Stimulated activated naive CD8-positive, alpha-beta T cell treated with anti-CD3 and anti-CD28 coated beads, Interleukin-15, Interleukin-2, amounts not matched to agents 100 ng/mL and 50 ng/mL, for 24 hours (primary cell): ENCODE results near the gene C7orf57.
A peak's percentile ranks its signal among the peaks of the same experiment; 100 is the strongest.
"Not testable (repeated sequence)": the region's sequence is repeated elsewhere in the genome, so short reads cannot be mapped to it uniquely, and the experiment has no call there.

Experiments
- H3K27ac Mint-ChIP-seq: one replicate; pipeline ENCODE4 v1.8.0; 2021; ENCODE audit warnings: mild to moderate bottlenecking, mixed read lengths
- H3K27me3 Mint-ChIP-seq: one replicate; pipeline ENCODE4 v1.8.0; 2021; ENCODE audit warnings: mixed read lengths
- H3K36me3 Mint-ChIP-seq: one replicate; pipeline ENCODE4 v1.8.0; 2021; ENCODE audit warnings: low read depth, mixed read lengths
- H3K4me1 Mint-ChIP-seq: one replicate; pipeline ENCODE4 v1.8.0; 2021; ENCODE audit warnings: low read depth, mixed read lengths
- H3K4me3 Mint-ChIP-seq: one replicate; pipeline ENCODE4 v1.8.0; 2021; ENCODE audit warnings: mild to moderate bottlenecking, mixed read lengths
- H3K9me3 Mint-ChIP-seq: one replicate; pipeline ENCODE4 v1.8.0; 2021; ENCODE audit warnings: mixed read lengths

C7orf57 gene

GRCh38 chr7:48048113-48048512 lies 12.8 kb downstream of the C7orf57 start:
- Mint-ChIP-seq H3K4me1 (peaks cover 36% of the 10 kb centered on the region), H3K4me3 (no peak overlapping the region), H3K27ac (no peak overlapping the region), H3K36me3 (no peaks in the 10 kb centered on the region), H3K9me3 (no peaks in the 10 kb centered on the region), H3K27me3 (no peaks in the 10 kb centered on the region)

- Mint-ChIP-seq H3K27ac (no peak overlapping the region), H3K27me3 (no peaks in the 10 kb centered on the region), H3K4me3 (no peak overlapping the region), H3K36me3 (no peaks in the 10 kb centered on the region), H3K9me3 (no peaks in the 10 kb centered on the region), H3K4me1 (peaks cover 34% of the 10 kb centered on the region)
Measured at GRCh38 chr7:48049850-48050249, 14.5 kb downstream of the C7orf57 start.

DNA sequence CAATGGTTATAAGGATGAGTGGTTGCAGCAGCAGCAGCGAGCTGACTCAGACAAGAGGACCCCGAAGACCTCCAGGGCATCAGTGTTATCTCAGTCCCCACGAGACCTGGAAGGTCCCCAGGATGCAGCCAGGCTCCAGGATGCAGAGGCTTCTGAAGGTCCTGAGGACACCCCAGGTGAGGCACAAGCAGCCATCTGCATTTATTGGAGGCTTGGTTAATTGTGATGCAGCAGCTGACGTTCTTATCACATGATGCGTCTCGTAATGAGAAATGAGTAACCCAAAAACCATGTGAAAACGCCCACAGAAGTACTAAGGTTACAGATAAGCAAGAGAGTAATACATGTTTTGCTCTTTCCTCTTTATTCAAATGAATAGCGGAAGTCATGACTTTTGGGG lies 17.4 kb downstream of the C7orf57 start:
- Mint-ChIP-seq H3K9me3 (peaks cover 2% of the 10 kb centered on the region), H3K4me3 (no peak overlapping the region), H3K4me1 (peaks cover 16% of the 10 kb centered on the region), H3K27ac (no peak overlapping the region), H3K36me3 (peaks cover 7% of the 10 kb centered on the region), H3K27me3 (no peaks in the 10 kb centered on the region)

GRCh38 chr7:48053736-48054135 lies 18.4 kb downstream of the C7orf57 start:
- Mint-ChIP-seq H3K36me3 (peaks cover 7% of the 10 kb centered on the region), H3K9me3 (peaks cover 9% of the 10 kb centered on the region), H3K4me1 (peaks cover 16% of the 10 kb centered on the region), H3K27me3 (no peaks in the 10 kb centered on the region), H3K27ac (no peak overlapping the region), H3K4me3 (no peak overlapping the region)

DNA sequence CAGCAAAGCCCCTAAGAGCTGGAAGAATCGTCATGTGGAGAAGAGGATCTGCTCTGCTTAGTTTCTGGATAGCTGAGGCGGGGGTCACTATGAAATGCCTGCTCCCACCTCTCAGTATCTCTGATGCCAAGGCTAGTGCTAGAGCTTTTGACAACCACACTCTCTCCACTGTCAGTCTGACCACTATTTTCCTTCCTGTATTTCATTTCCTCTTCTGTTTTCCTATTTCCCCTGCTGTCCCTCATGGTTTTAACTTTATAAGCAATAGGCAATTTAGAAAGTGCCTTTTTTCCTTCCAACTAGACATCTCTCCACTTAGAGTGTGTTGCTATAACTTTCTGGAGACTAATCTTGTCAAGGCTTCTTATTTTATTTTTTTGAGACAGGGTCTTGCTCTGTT lies 23.6 kb downstream of the C7orf57 start:
- Mint-ChIP-seq H3K4me1 (no peaks in the 10 kb centered on the region), H3K4me3 (no peak overlapping the region), H3K27ac (no peak overlapping the region), H3K36me3 (peaks cover 7% of the 10 kb centered on the region), H3K9me3 (peaks cover 11% of the 10 kb centered on the region), H3K27me3 (no peaks in the 10 kb centered on the region)

DNA sequence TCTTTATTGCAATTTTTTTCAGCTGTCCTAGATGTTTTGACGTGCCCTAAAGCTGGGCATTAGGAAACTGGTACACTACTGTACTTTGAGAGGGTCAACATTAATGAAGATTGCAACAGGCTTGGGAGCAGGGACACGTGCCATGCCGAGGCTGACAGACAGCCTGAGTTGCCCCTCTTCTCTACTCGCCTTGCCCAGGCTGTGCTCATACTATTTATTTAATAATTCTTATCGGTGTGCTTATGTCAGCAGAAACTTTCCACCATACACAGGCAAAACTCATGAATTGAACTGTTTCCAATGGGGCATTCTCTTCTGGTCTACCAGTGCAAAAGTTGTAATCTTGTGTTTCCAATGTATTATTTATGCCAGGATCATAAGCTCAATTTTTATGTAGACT lies 24.4 kb downstream of the C7orf57 start:
- H3K4me1 Mint-ChIP-seq, result no peaks in the 10 kb centered on the region
- H3K36me3 Mint-ChIP-seq, result peaks cover 7% of the 10 kb centered on the region
- peaks cover 12% of the 10 kb centered on the region for H3K9me3 Mint-ChIP-seq
- no peak overlapping the region for H3K27ac Mint-ChIP-seq
- H3K27me3 Mint-ChIP-seq, result no peaks in the 10 kb centered on the region
- H3K4me3 Mint-ChIP-seq, result no peak overlapping the region

GRCh38 chr7:48063985-48064384 lies 28.6 kb downstream of the C7orf57 start:
- no peaks in the 10 kb centered on the region for H3K4me1 Mint-ChIP-seq

DNA sequence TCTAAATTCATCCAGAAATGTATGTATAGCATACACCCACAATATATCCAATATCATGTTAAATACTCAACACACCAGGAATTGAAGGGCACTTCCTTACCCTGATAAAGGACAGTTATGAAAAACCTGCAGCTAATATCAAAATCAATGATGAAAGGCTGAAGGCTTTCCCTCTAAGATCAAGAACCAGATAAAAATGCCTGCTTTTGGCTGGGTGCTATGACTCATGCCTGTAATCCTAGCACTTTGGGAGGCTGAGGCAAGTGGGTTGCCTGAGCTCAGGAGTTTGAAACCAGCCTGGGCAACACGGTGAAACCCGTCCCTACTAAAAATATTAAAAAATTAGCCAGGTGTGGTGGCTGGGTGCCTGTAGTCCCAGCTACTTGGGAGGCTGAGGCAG lies 32.1 kb downstream of the C7orf57 start:
- Mint-ChIP-seq H3K27ac (no peak overlapping the region), H3K36me3 (peaks cover 4% of the 10 kb centered on the region), H3K4me3 (no peak overlapping the region), H3K4me1 (no peaks in the 10 kb centered on the region), H3K27me3 (no peaks in the 10 kb centered on the region), H3K9me3 (peaks cover 7% of the 10 kb centered on the region)

More at GRCh38 chr7:48063985-48064384, 28.6 kb downstream of the C7orf57 start:
- H3K27me3 Mint-ChIP-seq, result no peaks in the 10 kb centered on the region
- H3K4me3 Mint-ChIP-seq, result no peak overlapping the region
- peaks cover 4% of the 10 kb centered on the region for H3K9me3 Mint-ChIP-seq
- H3K27ac Mint-ChIP-seq, result no peak overlapping the region
- no peaks in the 10 kb centered on the region for H3K36me3 Mint-ChIP-seq

GRCh38 chr7:48074204-48074654 lies 38.9 kb downstream of the C7orf57 start:
- no peaks in the 10 kb centered on the region for H3K4me1 Mint-ChIP-seq
- H3K4me3 Mint-ChIP-seq, result no peak overlapping the region
- no peaks in the 10 kb centered on the region for H3K27me3 Mint-ChIP-seq
- H3K9me3 Mint-ChIP-seq, result peaks cover 4% of the 10 kb centered on the region
- no peak overlapping the region for H3K27ac Mint-ChIP-seq
- peaks cover 4% of the 10 kb centered on the region for H3K36me3 Mint-ChIP-seq

DNA sequence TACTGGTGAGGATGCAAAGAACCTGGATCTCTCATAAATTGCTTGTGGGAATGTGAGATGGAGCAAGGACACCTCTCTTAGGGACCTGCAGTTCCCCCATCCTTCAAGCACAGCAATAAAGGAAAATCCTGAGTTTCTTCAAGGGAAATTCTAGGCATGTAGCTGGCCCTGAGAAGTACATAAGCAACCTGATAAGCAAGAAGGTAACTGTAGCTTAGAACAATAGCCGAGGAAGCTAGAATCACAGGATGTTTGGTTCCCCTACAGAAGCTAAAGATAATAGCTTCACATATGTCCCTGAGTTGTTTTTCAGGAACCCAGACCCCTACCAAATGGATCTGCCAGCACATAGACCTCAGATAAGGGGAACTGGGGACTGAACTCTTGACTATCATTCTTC lies 42.1 kb downstream of the C7orf57 start:
- H3K36me3 Mint-ChIP-seq, result no peaks in the 10 kb centered on the region
- no peak overlapping the region for H3K27ac Mint-ChIP-seq
- H3K4me1 Mint-ChIP-seq, result peaks cover 5% of the 10 kb centered on the region
- no peak overlapping the region for H3K4me3 Mint-ChIP-seq
- H3K27me3 Mint-ChIP-seq, result peaks cover 3% of the 10 kb centered on the region
- H3K9me3 Mint-ChIP-seq, result no peaks in the 10 kb centered on the region

GRCh38 chr7:48078470-48078869 lies 43.1 kb downstream of the C7orf57 start:
- H3K9me3 Mint-ChIP-seq, result no peaks in the 10 kb centered on the region
- H3K27ac Mint-ChIP-seq, result no peak overlapping the region
- no peaks in the 10 kb centered on the region for H3K36me3 Mint-ChIP-seq
- peaks cover 16% of the 10 kb centered on the region for H3K4me1 Mint-ChIP-seq
- no peak overlapping the region for H3K4me3 Mint-ChIP-seq
- H3K27me3 Mint-ChIP-seq, result peaks cover 3% of the 10 kb centered on the region

GRCh38 chr7:48082378-48082777 lies 47.0 kb downstream of the C7orf57 start:
- Mint-ChIP-seq H3K4me1 (peaks cover 55% of the 10 kb centered on the region), H3K27ac (peak overlapping the region; percentile 80)
- not testable (repeated sequence) for H3K9me3 Mint-ChIP-seq, H3K4me3 Mint-ChIP-seq, H3K36me3 Mint-ChIP-seq, H3K27me3 Mint-ChIP-seq

DNA sequence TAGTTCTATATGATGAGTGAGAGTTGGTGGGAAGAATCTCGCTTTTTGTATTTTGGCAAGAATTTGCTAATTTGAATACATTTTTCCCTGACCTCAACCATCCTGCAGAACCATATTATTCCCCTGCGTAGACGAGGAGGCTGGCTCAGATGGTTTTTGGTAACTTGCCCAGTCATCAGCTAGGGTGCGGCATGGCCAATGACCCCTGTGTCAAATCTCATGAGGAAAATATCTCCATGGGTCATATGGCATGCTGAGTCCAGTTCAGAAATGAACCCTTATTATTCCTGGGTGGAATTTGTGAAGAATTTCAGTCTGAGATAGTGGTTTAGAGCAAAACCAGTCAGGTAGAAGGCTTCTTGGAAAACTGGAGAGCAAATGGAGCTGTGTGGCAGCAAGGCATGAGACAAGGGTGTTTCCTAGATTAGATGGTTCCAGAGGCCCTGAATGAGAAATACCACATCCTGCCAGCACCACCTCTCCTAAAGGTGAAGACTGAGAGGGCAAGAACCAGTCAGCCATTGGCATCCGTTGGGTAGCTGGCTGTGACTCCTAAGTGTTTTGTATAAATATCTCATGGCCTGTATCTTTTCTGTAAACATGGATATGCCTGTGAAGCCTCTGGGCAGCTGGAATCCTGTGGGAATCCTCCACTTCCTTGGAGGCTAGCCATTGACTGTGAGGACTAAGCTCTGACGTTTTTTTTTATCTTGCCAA lies 47.9 kb downstream of the C7orf57 start:
- Mint-ChIP-seq H3K27me3 (peaks cover 3% of the 10 kb centered on the region), H3K9me3 (no peaks in the 10 kb centered on the region), H3K27ac (peak overlapping the region; percentile 80), H3K4me1 (peaks cover 62% of the 10 kb centered on the region), H3K36me3 (peaks cover 3% of the 10 kb centered on the region), H3K4me3 (peak overlapping the region; percentile 26)

DNA sequence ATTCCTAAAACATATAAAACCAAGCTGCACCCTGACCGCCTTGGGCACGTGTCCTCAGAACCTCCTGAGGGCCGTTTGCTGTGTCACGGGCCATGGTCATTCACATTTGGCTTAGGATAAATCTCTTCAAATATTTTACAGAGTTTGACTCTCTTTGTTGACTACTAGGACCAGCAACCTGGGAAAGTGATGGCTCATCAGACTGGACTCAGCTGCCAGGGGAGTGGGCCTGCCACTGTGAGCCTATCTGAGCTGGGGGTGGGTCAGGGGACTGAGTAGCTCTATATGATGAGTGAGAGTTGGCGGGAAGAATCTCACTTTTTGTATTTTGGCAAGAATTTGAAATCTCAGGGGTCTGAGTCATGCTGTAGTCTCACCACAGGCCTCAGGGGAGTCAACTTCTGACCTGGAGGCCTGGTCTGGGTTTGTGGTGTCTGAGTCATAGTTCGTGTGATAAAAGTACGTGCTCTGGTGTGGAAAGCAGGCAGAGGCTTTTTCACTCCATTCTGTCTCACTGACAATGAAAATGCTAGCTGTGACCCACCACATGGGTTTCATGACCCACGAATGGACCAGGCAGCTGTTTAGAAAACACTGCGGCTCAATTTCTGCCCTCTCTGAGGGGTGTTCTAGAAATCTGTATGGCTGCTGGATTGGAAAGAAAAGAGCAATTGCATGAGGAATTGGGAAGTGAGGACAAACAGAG lies 49.5 kb downstream of the C7orf57 start:
- H3K27ac Mint-ChIP-seq, result peak overlapping the region; percentile 91
- no peaks in the 10 kb centered on the region for H3K9me3 Mint-ChIP-seq
- peaks cover 65% of the 10 kb centered on the region for H3K4me1 Mint-ChIP-seq
- peaks cover 3% of the 10 kb centered on the region for H3K27me3 Mint-ChIP-seq
- peak overlapping the region; percentile 68 for H3K4me3 Mint-ChIP-seq
- H3K36me3 Mint-ChIP-seq, result peaks cover 3% of the 10 kb centered on the region

- Mint-ChIP-seq H3K4me3 (peak overlapping the region; percentile 68), H3K27ac (peak overlapping the region; percentile 91)
Measured at GRCh38 chr7:48085433-48085791, 50.1 kb downstream of the C7orf57 start.

More at GRCh38 chr7:48085433-48085791, 50.1 kb downstream of the C7orf57 start:
- Mint-ChIP-seq H3K4me1 (peaks cover 70% of the 10 kb centered on the region), H3K36me3 (peaks cover 6% of the 10 kb centered on the region), H3K9me3 (no peaks in the 10 kb centered on the region), H3K27me3 (peaks cover 3% of the 10 kb centered on the region)
